GOT3 (cell line): ENCODE measurements around the gene RPL19.
"Not testable (repeated sequence)": the region's sequence is repeated elsewhere in the genome, so short reads cannot be mapped to it uniquely, and the experiment has no call there.

Source experiments
- DNase-seq: peaks from one replicate; lab custom pipeline; 2025; ENCODE audit warnings: mixed read lengths; lab: John Stamatoyannopoulos, UW

The RPL19 gene

GRCh38 chr17:39200070-39200879 is at the start of gene RPL19:
TSS of gene RPL19 (plus strand) at chr17:39200283. CDS start at chr17:39200345, 62 bp downstream.
- DNase-seq, result no peak

GRCh38 chr17:39150795-39151149 is 49.3 kb upstream of the RPL19 start:
- no peak for DNase-seq

GRCh38 chr17:39151150-39151942 is 48.7 kb upstream of the RPL19 start, which contains the start of gene PLXDC1:
TSS of gene PLXDC1 (minus strand) at chr17:39151637. CDS start at chr17:39151437, 200 bp downstream.
- no peak for DNase-seq

GRCh38 chr17:39151943-39152818 is 47.9 kb upstream of the RPL19 start:
- no peak for DNase-seq

GRCh38 chr17:39153599-39154051 is 46.5 kb upstream of the RPL19 start:
- peak; percentile 83 for DNase-seq

- no peak for DNase-seq
Observed at GRCh38 chr17:39155654-39156053, 44.4 kb upstream of the RPL19 start.

GRCh38 chr17:39156491-39156890 is 43.6 kb upstream of the RPL19 start:
- DNase-seq, result no peak

GRCh38 chr17:39158623-39159022 is 41.5 kb upstream of the RPL19 start:
- DNase-seq, result no peak

GRCh38 chr17:39161962-39162361 is 38.1 kb upstream of the RPL19 start:
- DNase-seq, result no peak

- peak; percentile 40 for DNase-seq
Observed at GRCh38 chr17:39164675-39165143, 35.4 kb upstream of the RPL19 start.

GRCh38 chr17:39165178-39165840 is 34.8 kb upstream of the RPL19 start:
- DNase-seq, result no peak

GRCh38 chr17:39165841-39166349 is 34.2 kb upstream of the RPL19 start, which contains the start of gene ARL5C:
TSS of gene ARL5C (minus strand) at chr17:39166161. CDS start at chr17:39165760, 401 bp downstream.
- DNase-seq, result no peak

- no peak for DNase-seq
Observed at GRCh38 chr17:39166437-39167335, 33.4 kb upstream of the RPL19 start.

- DNase-seq, result no peak
Observed at GRCh38 chr17:39167476-39167875, 32.6 kb upstream of the RPL19 start.

GRCh38 chr17:39168503-39168902 is 31.6 kb upstream of the RPL19 start:
- DNase-seq, result not testable (repeated sequence)

GRCh38 chr17:39169101-39169500 is 31.0 kb upstream of the RPL19 start:
- no peak for DNase-seq

GRCh38 chr17:39169518-39169917 is 30.6 kb upstream of the RPL19 start:
- DNase-seq, result no peak

GRCh38 chr17:39170109-39170508 is 30.0 kb upstream of the RPL19 start:
- DNase-seq, result no peak

GRCh38 chr17:39170558-39170957 is 29.5 kb upstream of the RPL19 start:
- no peak for DNase-seq

GRCh38 chr17:39171933-39172332 is 28.1 kb upstream of the RPL19 start:
- no peak for DNase-seq
